Measurements from ENCODE around the gene SKAP2. TPM values are rescaled to one million over a fixed set of nuclear protein-coding genes. Genes with fewer than 3 reads are reported as not detected.

The SKAP2 gene
- polyA plus RNA-seq, 1 experiment, result 2.7 TPM

DNA sequence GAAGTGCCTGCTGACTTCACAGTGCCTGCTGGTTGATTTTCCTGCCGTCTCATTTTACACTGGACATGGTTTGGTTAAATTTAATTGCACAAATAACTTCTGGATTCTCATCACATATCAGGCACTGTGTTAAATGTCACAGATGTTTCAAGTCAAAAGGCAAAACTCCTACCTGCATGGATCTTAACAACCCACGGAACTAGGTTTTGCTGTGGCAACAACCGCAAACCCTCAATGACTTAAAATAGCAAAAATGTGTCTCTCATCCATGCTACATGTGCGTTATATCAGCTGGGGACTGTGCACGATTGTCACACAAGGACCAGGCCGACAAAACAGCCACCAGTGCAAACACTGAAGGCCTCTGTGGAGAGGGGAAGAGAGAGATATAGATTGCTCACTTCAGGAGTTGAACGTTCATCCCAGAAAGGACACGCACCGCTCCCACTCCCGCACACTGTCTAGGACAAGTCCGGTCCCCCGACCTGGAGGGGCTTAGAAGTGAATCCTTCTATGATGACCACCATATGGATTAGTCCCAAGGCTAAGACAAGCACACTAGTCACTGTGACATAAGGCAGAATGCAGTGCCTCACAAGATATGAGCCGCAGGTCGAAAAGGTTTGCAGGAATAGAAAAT is 233.3 kb downstream of the SKAP2 start:
- H3K4me3 ChIP-seq (ENCODE audit: low read depth, low read length), result no peak overlapping the region
- H3K36me3 ChIP-seq (ENCODE audit: control insufficient read depth, insufficient read depth, low read length), result no peaks in the 10 kb centered on the region
- no peak for DNase-seq (ENCODE audit: low read depth)
- H3K27me3 ChIP-seq (ENCODE audit: control insufficient read depth, insufficient read depth, low read length), result no peaks in the 10 kb centered on the region
- TF ChIP-seq, protein P1, sequence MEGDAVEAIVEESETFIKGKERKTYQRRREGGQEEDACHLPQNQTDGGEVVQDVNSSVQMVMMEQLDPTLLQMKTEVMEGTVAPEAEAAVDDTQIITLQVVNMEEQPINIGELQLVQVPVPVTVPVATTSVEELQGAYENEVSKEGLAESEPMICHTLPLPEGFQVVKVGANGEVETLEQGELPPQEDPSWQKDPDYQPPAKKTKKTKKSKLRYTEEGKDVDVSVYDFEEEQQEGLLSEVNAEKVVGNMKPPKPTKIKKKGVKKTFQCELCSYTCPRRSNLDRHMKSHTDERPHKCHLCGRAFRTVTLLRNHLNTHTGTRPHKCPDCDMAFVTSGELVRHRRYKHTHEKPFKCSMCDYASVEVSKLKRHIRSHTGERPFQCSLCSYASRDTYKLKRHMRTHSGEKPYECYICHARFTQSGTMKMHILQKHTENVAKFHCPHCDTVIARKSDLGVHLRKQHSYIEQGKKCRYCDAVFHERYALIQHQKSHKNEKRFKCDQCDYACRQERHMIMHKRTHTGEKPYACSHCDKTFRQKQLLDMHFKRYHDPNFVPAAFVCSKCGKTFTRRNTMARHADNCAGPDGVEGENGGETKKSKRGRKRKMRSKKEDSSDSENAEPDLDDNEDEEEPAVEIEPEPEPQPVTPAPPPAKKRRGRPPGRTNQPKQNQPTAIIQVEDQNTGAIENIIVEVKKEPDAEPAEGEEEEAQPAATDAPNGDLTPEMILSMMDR (IDR thresholded peaks at IDR 0.05; ENCODE audit: insufficient read depth, low read depth, low read length), result no peak
- POLR2A ChIA-PET, result no interaction called here
- CTCF ChIA-PET, result no interaction called here

DNA sequence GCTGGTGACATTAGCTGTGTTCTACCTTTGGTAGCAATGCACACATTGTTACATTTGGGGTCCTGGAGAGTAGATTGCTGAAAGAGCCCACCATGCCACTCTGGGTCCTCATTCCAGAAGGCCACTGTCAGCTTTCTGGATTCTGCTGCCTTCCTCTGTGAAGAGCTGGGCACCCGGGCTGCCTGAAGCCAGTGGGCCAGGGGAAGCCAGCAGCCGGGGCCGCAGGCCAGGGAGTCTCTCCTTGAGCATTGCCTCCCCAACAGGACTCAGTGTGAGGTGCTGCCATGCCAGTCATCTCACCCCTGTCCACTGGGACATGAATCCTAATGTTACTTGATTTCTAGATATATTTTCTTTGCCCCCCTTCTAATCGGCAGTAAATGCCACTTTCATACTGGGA is 234.0 kb downstream of the SKAP2 start:
- Histone ChIP-seq H3K36me3 (ENCODE audit: control insufficient read depth, insufficient read depth, low read length) (no peaks in the 10 kb centered on the region), H3K27me3 (ENCODE audit: control insufficient read depth, insufficient read depth, low read length) (no peaks in the 10 kb centered on the region), H3K4me3 (ENCODE audit: low read depth, low read length) (no peak overlapping the region)
- POLR2A ChIA-PET, result no interaction called here
- DNase-seq (ENCODE audit: low read depth), result no peak
- TF ChIP-seq, protein P1 (IDR thresholded peaks at IDR 0.05; ENCODE audit: insufficient read depth, low read depth, low read length), result no peak
- CTCF ChIA-PET, result no interaction called here

DNA sequence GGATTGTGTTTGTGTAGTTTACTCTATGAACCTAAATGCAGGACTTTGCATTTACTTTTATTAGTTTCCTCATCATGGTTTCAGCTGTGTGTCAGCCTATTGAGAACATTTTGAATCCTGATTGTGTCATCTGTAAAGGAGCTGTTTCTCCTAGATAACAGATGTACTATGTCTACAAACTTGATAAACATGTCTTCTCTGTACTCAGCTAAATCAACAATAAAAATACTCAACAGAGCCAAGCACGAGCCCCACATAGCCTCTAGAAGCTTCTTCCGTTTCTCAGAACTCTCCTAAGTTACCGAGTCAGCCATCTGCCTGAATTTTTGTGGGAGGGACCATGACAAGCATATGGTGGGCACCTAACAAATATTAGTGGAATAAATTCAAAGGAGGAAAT is 234.7 kb downstream of the SKAP2 start:
- no peaks in the 10 kb centered on the region for H3K36me3 ChIP-seq (ENCODE audit: control insufficient read depth, insufficient read depth, low read length)
- TF ChIP-seq, protein P1 (IDR thresholded peaks at IDR 0.05; ENCODE audit: insufficient read depth, low read depth, low read length), result no peak
- no peaks in the 10 kb centered on the region for H3K27me3 ChIP-seq (ENCODE audit: control insufficient read depth, insufficient read depth, low read length)
- CTCF ChIA-PET, result no interaction called here
- DNase-seq (ENCODE audit: low read depth), result no peak
- H3K4me3 ChIP-seq (ENCODE audit: low read depth, low read length), result no peak overlapping the region
- POLR2A ChIA-PET, result no interaction called here

DNA sequence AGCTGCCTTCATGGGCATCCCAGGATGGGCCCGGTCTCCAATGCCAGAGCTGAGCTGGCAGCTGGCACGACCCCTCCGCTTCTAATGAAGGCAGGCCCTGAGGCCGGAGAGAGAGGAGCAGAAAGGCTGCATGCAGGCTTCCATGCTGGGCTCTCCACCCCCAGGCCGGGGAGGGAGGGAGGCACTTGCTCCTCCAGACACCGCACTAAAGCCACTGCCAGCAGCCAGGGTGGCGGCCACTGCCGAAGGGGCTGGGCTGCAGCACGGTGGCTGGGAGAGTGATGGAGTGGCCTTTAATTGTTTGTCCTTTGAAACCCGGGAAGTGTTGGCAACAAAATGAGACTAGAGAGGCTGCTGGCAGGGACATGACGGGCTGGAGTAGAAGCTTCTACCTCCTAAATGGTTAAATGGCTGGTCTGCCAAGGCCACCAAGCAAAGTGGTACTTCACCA is 236.5 kb downstream of the SKAP2 start:
- no peaks in the 10 kb centered on the region for H3K27me3 ChIP-seq (ENCODE audit: control insufficient read depth, insufficient read depth, low read length)
- ChIA-PET POLR2A (no interaction called here), CTCF (interaction anchor here (0.8 kb wide), 1 partner anchor 8 kb away, joined by 4 read pairs; no protein-coding TSS in a partner anchor)
- H3K4me3 ChIP-seq (ENCODE audit: low read depth, low read length), result no peak overlapping the region
- TF ChIP-seq, protein P1 (IDR thresholded peaks at IDR 0.05; ENCODE audit: insufficient read depth, low read depth, low read length), result no peak
- DNase-seq (ENCODE audit: low read depth), result no peak
- H3K36me3 ChIP-seq (ENCODE audit: control insufficient read depth, insufficient read depth, low read length), result no peaks in the 10 kb centered on the region

DNA sequence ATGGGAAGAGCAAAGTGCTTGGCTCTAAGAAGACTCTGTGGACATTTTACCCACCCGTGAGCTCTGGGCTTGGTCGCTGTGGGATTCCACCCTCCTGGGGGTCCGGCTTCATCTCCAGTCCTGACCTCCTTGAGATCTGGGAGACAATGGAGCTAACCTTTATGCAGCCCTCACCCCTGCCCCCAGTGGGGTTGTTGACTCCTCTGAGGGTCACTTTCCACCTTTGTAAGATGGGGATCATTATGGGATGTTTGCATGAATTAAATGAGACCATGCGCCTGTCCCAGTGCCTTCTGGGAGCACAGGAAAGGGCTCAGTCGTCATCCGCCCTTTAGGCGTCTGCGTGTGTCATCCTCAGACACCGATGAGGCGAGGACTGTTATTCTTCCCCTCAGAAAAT is 237.2 kb downstream of the SKAP2 start:
- TF ChIP-seq, protein P1 (IDR thresholded peaks at IDR 0.05; ENCODE audit: insufficient read depth, low read depth, low read length), result no peak
- no peak for DNase-seq (ENCODE audit: low read depth)
- Histone ChIP-seq H3K36me3 (ENCODE audit: control insufficient read depth, insufficient read depth, low read length) (no peaks in the 10 kb centered on the region), H3K4me3 (ENCODE audit: low read depth, low read length) (no peak overlapping the region), H3K27me3 (ENCODE audit: control insufficient read depth, insufficient read depth, low read length) (no peaks in the 10 kb centered on the region)
- CTCF ChIA-PET, result interaction anchor here (0.8 kb wide), 1 partner anchor 9 kb away, joined by 4 read pairs; no protein-coding TSS in a partner anchor
- POLR2A ChIA-PET, result no interaction called here
